Neural progenitor cell (in vitro differentiated cells): ENCODE measurements around the gene LARP1. TPM values are rescaled to one million over a fixed set of nuclear protein-coding genes. Genes with fewer than 3 reads are reported as not detected.
"Not testable (repeated sequence)": the region's sequence is repeated elsewhere in the genome, so short reads cannot be mapped to it uniquely, and the experiment has no call there.

Experiments used
- DNase-seq: peaks from one replicate; pipeline ENCODE4 v3.0.0-alpha.2; 2016; ENCODE audit warnings: low spot score
- H2AFZ ChIP-seq: fragments of 200-600 bp; sonication (generic); replicated peaks from 2 replicates; pipeline ENCODE4 v1.6.1; 2016; ENCODE audit warnings: antibody characterized with exemption
- H3F3A ChIP-seq: fragments of 200-600 bp; sonication (generic); 2 replicates; pipeline ENCODE4 v1.6.1; 2016; ENCODE audit warnings: antibody characterized with exemption, low read depth
- H3K27ac ChIP-seq: fragments of 200-600 bp; sonication (generic); 2 replicates; pipeline ENCODE4 v1.5.1; 2016; ENCODE audit warnings: mild to moderate bottlenecking
- H3K27me3 ChIP-seq: fragments of 200-600 bp; sonication (generic); 2 replicates; pipeline ENCODE4 v1.6.1; 2016; ENCODE audit warnings: mild to moderate bottlenecking, moderate library complexity
- H3K36me3 ChIP-seq: fragments of 200-600 bp; sonication (generic); 2 replicates; pipeline ENCODE4 v1.5.1; 2016
- H3K4me1 ChIP-seq: fragments of 200-600 bp; sonication (generic); 2 replicates; pipeline ENCODE4 v1.6.1; 2016; ENCODE audit warnings: mixed run types
- H3K4me2 ChIP-seq: fragments of 200-600 bp; sonication (generic); 2 replicates; pipeline ENCODE4 v1.6.1; 2016
- H3K4me3 ChIP-seq: fragments of 200-600 bp; sonication (generic); 2 replicates; pipeline ENCODE4 v1.5.1; 2016
- H3K79me2 ChIP-seq: fragments of 200-600 bp; sonication (generic); 2 replicates; pipeline ENCODE4 v1.6.1; 2016; ENCODE audit warnings: low read depth
- H3K9ac ChIP-seq: fragments of 200-600 bp; sonication (generic); 2 replicates; pipeline ENCODE4 v1.6.1; 2016
- H3K9me3 ChIP-seq: fragments of 200-600 bp; sonication (generic); 2 replicates; pipeline ENCODE4 v1.5.1; 2016; ENCODE audit warnings: low read depth
- H4K20me1 ChIP-seq: fragments of 200-600 bp; sonication (generic); 2 replicates; pipeline ENCODE4 v1.6.1; 2016; ENCODE audit warnings: low read depth
- H3K27ac Mint-ChIP-seq: 3 replicates; pipeline ENCODE4 v1.8.0; 2021; ENCODE audit warnings: mixed read lengths
- H3K27me3 Mint-ChIP-seq: 2 replicates; pipeline ENCODE4 v1.8.0; 2022; ENCODE audit warnings: low read depth, mild to moderate bottlenecking, inconsistent platforms, moderate library complexity, mixed read lengths; ENCODE audit not compliant: insufficient read depth
- H3K36me3 Mint-ChIP-seq: 3 replicates; pipeline ENCODE4 v1.8.0; 2021; ENCODE audit warnings: mixed read lengths
- H3K4me1 Mint-ChIP-seq: 3 replicates; pipeline ENCODE4 v1.8.0; 2021; ENCODE audit warnings: mixed read lengths
- H3K4me3 Mint-ChIP-seq: 3 replicates; pipeline ENCODE4 v1.8.0; 2021; ENCODE audit warnings: mild to moderate bottlenecking, moderate library complexity, mixed read lengths
- H3K9me3 Mint-ChIP-seq: 3 replicates; pipeline ENCODE4 v1.8.0; 2020; ENCODE audit warnings: mixed read lengths
- CTCF ChIP-seq: fragments of 200-600 bp; sonication (generic); IDR thresholded peaks from 2 replicates; pipeline ENCODE4 v1.5.1; 2017; ENCODE audit warnings: antibody characterized with exemption, mild to moderate bottlenecking
- EZH2 ChIP-seq: fragments of 200-600 bp; sonication (generic); IDR thresholded peaks from 2 replicates; pipeline ENCODE4 v1.6.1; 2017; ENCODE audit warnings: antibody characterized with exemption, mild to moderate bottlenecking, moderate library complexity
- EZH2phosphoT487 ChIP-seq: fragments of 200-600 bp; sonication (generic); IDR thresholded peaks from 2 replicates; pipeline ENCODE4 v1.6.1; 2017; ENCODE audit warnings: antibody characterized with exemption
- total RNA-seq: library from RNA; depleted of rRNA; stranded (reverse); fragments of >200 nt; gene quantifications from 2 replicates; pipeline ENCODE4 v1.2.3, GENCODE V29; 2015; ENCODE audit warnings: low replicate concordance

Gene LARP1
- total RNA-seq, 1 donor from 2014 or later: 53.8 TPM

GRCh38 chr5:154749491-154749890 lies 5.7 kb upstream of the LARP1 start:
- no peaks in the 10 kb centered on the region for H3K9me3 Mint-ChIP-seq
- TF ChIP-seq EZH2phosphoT487 (no peak), EZH2 (no peak), CTCF (no peak)
- peaks cover 2% of the 10 kb centered on the region for H3K27me3 Mint-ChIP-seq
- H3K27ac Mint-ChIP-seq: no peak overlapping the region
- H2AFZ ChIP-seq: no peak overlapping the region
- no peaks in the 10 kb centered on the region for H3K36me3 ChIP-seq
- peaks cover 3% of the 10 kb centered on the region for H3K79me2 ChIP-seq
- peaks cover 22% of the 10 kb centered on the region for H3K4me1 Mint-ChIP-seq
- H3K4me2 ChIP-seq: no peak overlapping the region
- H3K4me3 Mint-ChIP-seq: no peak overlapping the region
- H3K4me3 ChIP-seq: no peak overlapping the region
- H3K9ac ChIP-seq: no peak overlapping the region
- H3K4me1 ChIP-seq: peaks cover 11% of the 10 kb centered on the region
- no peaks in the 10 kb centered on the region for H3K9me3 ChIP-seq
- H4K20me1 ChIP-seq: no peaks in the 10 kb centered on the region
- no peak overlapping the region for H3K27ac ChIP-seq
- H3K27me3 ChIP-seq: no peaks in the 10 kb centered on the region
- peaks cover 10% of the 10 kb centered on the region for H3F3A ChIP-seq
- no peak for DNase-seq
- H3K36me3 Mint-ChIP-seq: no peaks in the 10 kb centered on the region

- not testable (repeated sequence) for H3K27ac ChIP-seq, H3K79me2 ChIP-seq, H4K20me1 ChIP-seq, H3K9ac ChIP-seq, H3K27ac Mint-ChIP-seq, H3K27me3 ChIP-seq, H3K4me3 ChIP-seq, DNase-seq, H3K4me3 Mint-ChIP-seq, H3K4me2 ChIP-seq, H3K27me3 Mint-ChIP-seq, H2AFZ ChIP-seq, H3K9me3 ChIP-seq, H3K36me3 Mint-ChIP-seq, H3K36me3 ChIP-seq, H3K9me3 Mint-ChIP-seq
- peaks cover 22% of the 10 kb centered on the region for H3K4me1 Mint-ChIP-seq
- Histone ChIP-seq H3F3A (peaks cover 13% of the 10 kb centered on the region), H3K4me1 (peaks cover 13% of the 10 kb centered on the region)
Measured at GRCh38 chr5:154750641-154751040, 4.5 kb upstream of the LARP1 start.

DNA sequence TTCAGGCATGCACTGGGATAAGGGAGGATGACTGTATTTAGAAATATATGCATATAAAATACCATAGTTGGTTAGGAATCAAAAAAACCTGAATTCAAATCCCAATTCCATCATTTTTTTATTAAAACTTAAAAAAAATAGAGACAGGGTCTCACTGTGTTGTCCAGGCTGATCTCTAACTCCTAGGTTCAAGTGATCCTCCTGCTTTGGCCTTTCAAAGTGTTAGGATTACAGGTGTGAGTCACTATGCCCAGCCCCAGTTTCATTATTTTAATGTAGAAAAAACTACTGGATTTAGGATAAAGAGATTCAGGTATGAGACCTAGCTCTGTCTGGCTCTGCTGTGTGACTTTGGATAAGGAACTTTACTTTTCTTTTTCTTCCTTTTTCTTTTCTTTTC lies 3.3 kb upstream of the LARP1 start:
- H3K4me3 Mint-ChIP-seq: no peak overlapping the region
- Histone ChIP-seq H2AFZ (no peak overlapping the region), H3K4me2 (no peak overlapping the region), H3K36me3 (no peaks in the 10 kb centered on the region), H3K9me3 (no peaks in the 10 kb centered on the region), H3K9ac (no peak overlapping the region), H3K27ac (no peak overlapping the region), H3K4me3 (no peak overlapping the region), H3F3A (peaks cover 13% of the 10 kb centered on the region), H3K79me2 (peaks cover 19% of the 10 kb centered on the region), H3K4me1 (peaks cover 13% of the 10 kb centered on the region), H3K27me3 (no peaks in the 10 kb centered on the region), H4K20me1 (peaks cover 9% of the 10 kb centered on the region)
- TF ChIP-seq EZH2 (no peak), EZH2phosphoT487 (no peak), CTCF (no peak)
- peaks cover 24% of the 10 kb centered on the region for H3K4me1 Mint-ChIP-seq
- no peak for DNase-seq
- no peak overlapping the region for H3K27ac Mint-ChIP-seq
- H3K36me3 Mint-ChIP-seq: peaks cover 2% of the 10 kb centered on the region
- H3K9me3 Mint-ChIP-seq: no peaks in the 10 kb centered on the region
- H3K27me3 Mint-ChIP-seq: peaks cover 6% of the 10 kb centered on the region

DNA sequence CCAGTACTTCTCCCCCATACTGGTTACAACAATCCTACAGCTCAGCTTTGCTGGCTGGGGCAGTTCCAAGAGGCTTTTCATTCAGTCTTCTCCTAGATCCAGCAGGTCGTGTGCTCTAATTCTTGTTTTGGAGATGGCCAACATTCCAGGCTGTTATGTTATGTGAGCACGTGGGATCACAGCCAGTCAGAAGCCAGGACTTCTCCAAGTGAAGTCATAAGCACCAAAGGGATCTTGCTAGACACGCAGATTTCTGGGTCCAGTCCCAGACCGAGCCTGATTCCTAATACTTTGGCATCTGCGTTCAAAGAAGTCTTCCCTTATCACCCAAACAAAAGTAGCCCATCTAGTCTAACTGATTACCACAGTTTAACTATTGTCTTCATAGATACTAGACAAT lies 1.4 kb upstream of the LARP1 start:
- H3K27ac ChIP-seq: no peak overlapping the region
- Mint-ChIP-seq H3K36me3 (peaks cover 2% of the 10 kb centered on the region), H3K9me3 (no peaks in the 10 kb centered on the region), H3K4me1 (peaks cover 35% of the 10 kb centered on the region), H3K4me3 (peak overlapping the region; percentile 94), H3K27me3 (peaks cover 6% of the 10 kb centered on the region), H3K27ac (no peak overlapping the region)
- H3K4me2 ChIP-seq: peak overlapping the region; percentile 68
- peaks cover 38% of the 10 kb centered on the region for H3K79me2 ChIP-seq
- peak; percentile 21 for DNase-seq
- H4K20me1 ChIP-seq: peaks cover 27% of the 10 kb centered on the region
- TF ChIP-seq EZH2phosphoT487 (no peak), CTCF (no peak), EZH2 (no peak)
- H3K9me3 ChIP-seq: no peaks in the 10 kb centered on the region
- no peaks in the 10 kb centered on the region for H3K27me3 ChIP-seq
- H3K4me1 ChIP-seq: peaks cover 22% of the 10 kb centered on the region
- H3F3A ChIP-seq: peaks cover 18% of the 10 kb centered on the region
- H3K4me3 ChIP-seq: peak overlapping the region; percentile 36
- H2AFZ ChIP-seq: no peak overlapping the region
- no peak overlapping the region for H3K9ac ChIP-seq
- no peaks in the 10 kb centered on the region for H3K36me3 ChIP-seq
